VCaP (cell line): ENCODE results near the gene CCDC54.

Source experiments
- H3K27ac ChIP-seq: fragments of 450-650 bp; 2 replicates; pipeline ENCODE4 v1.5.1; 2017
- CTCF ChIP-seq: fragments of 450-650 bp; conservative IDR thresholded peaks from 2 replicates; pipeline ENCODE4 v1.5.1; 2017; ENCODE audit warnings: mild to moderate bottlenecking, moderate library complexity

The CCDC54 gene

GRCh38 chr3:107392549-107393165 lies 15.4 kb downstream of the CCDC54 start:
- H3K27ac ChIP-seq = no peak overlapping the region
- TF ChIP-seq CTCF = no peak

- H3K27ac ChIP-seq = no peak overlapping the region
Observed at GRCh38 chr3:107394502-107394901, 17.3 kb downstream of the CCDC54 start.

GRCh38 chr3:107395066-107395465 lies 17.8 kb downstream of the CCDC54 start:
- no peak for TF ChIP-seq CTCF
- H3K27ac ChIP-seq = no peak overlapping the region

More at GRCh38 chr3:107394502-107394901, 17.3 kb downstream of the CCDC54 start:
- TF ChIP-seq CTCF = no peak

- no peak for TF ChIP-seq CTCF
- no peak overlapping the region for H3K27ac ChIP-seq
Observed at GRCh38 chr3:107401301-107401700, 24.1 kb downstream of the CCDC54 start.

- TF ChIP-seq CTCF = no peak
- no peak overlapping the region for H3K27ac ChIP-seq
Observed at GRCh38 chr3:107402214-107402613, 25.0 kb downstream of the CCDC54 start.

- no peak for TF ChIP-seq CTCF
- H3K27ac ChIP-seq = no peak overlapping the region
Observed at GRCh38 chr3:107404727-107405469, 27.7 kb downstream of the CCDC54 start.

- no peak overlapping the region for H3K27ac ChIP-seq
- no peak for TF ChIP-seq CTCF
Observed at GRCh38 chr3:107407355-107407754, 30.1 kb downstream of the CCDC54 start.
